GM23338 (cell line): ENCODE measurements around the gene RAD51B. TPM values are rescaled to one million over a fixed set of nuclear protein-coding genes. Genes with fewer than 3 reads are reported as not detected.

ENCODE experiments used
- ATAC-seq: fragments of 200-7000 bp; cut with Tn5 transposase; 3 replicates; pipeline ENCODE4 v1.9.1; 2020
- DNase-seq: peaks from one replicate; pipeline ENCODE4 v3.0.0-alpha.2; 2015; ENCODE audit warnings: low spot score
- H2AFZ ChIP-seq: fragments of 200-600 bp; sonication (generic); 2 replicates; pipeline ENCODE4 v1.8.0; 2016; ENCODE audit warnings: antibody characterized with exemption, mild to moderate bottlenecking, moderate library complexity
- H3F3A ChIP-seq: fragments of 200-600 bp; sonication (generic); replicated peaks from 2 replicates; pipeline ENCODE4 v1.8.0; 2017; ENCODE audit warnings: antibody characterized with exemption, mixed run types, low read depth
- H3K27ac ChIP-seq: fragments of 200-600 bp; sonication (generic); 2 replicates; pipeline ENCODE4 v1.6.1; 2016; ENCODE audit warnings: low read depth
- H3K27me3 ChIP-seq: fragments of 200-600 bp; sonication (generic); 2 replicates; pipeline ENCODE4 v1.8.0; 2016; ENCODE audit warnings: mild to moderate bottlenecking, mixed run types, moderate library complexity; ENCODE audit not compliant: insufficient read depth
- H3K36me3 ChIP-seq: fragments of 200-600 bp; sonication (generic); 2 replicates; pipeline ENCODE4 v1.8.0; 2016; ENCODE audit warnings: mild to moderate bottlenecking; ENCODE audit not compliant: insufficient read depth
- H3K4me1 ChIP-seq: fragments of 200-600 bp; sonication (generic); 2 replicates; pipeline ENCODE4 v1.8.0; 2016; ENCODE audit warnings: mild to moderate bottlenecking, moderate library complexity; ENCODE audit not compliant: insufficient read depth
- H3K4me2 ChIP-seq: fragments of 200-600 bp; sonication (generic); 2 replicates; pipeline ENCODE4 v1.7.1; 2017; ENCODE audit warnings: mixed run types
- H3K4me3 ChIP-seq: fragments of 200-600 bp; sonication (generic); 2 replicates; pipeline ENCODE4 v1.6.1; 2016; ENCODE audit warnings: mixed run types
- H3K79me2 ChIP-seq: fragments of 200-600 bp; sonication (generic); replicated peaks from 2 replicates; pipeline ENCODE4 v1.8.0; 2017; ENCODE audit warnings: mild to moderate bottlenecking; ENCODE audit not compliant: insufficient read depth
- H3K9me2 ChIP-seq: fragments of 200-600 bp; sonication (generic); 2 replicates; pipeline ENCODE4 v1.8.0; 2017; ENCODE audit not compliant: insufficient read depth
- H4K20me1 ChIP-seq: fragments of 200-600 bp; sonication (generic); replicated peaks from 2 replicates; pipeline ENCODE4 v1.8.0; 2017; ENCODE audit warnings: mild to moderate bottlenecking; ENCODE audit not compliant: insufficient read depth
- H3K27ac Mint-ChIP-seq: 2 replicates; pipeline ENCODE4 v1.8.0; 2020; ENCODE audit warnings: inconsistent platforms, mild to moderate bottlenecking, moderate library complexity, mixed read lengths
- H3K27me3 Mint-ChIP-seq: 3 replicates; pipeline ENCODE4 v1.8.0; 2022; ENCODE audit warnings: low read depth, mild to moderate bottlenecking, moderate library complexity, mixed read lengths, inconsistent platforms; ENCODE audit not compliant: insufficient read depth, poor library complexity
- H3K36me3 Mint-ChIP-seq: 3 replicates; pipeline ENCODE4 v1.8.0; 2021; ENCODE audit warnings: low read depth, mild to moderate bottlenecking, inconsistent platforms, moderate library complexity, mixed read lengths
- H3K4me1 Mint-ChIP-seq: 3 replicates; pipeline ENCODE4 v1.8.0; 2020; ENCODE audit warnings: mild to moderate bottlenecking, inconsistent platforms, mixed read lengths
- H3K4me3 Mint-ChIP-seq: 3 replicates; pipeline ENCODE4 v1.8.0; 2021; ENCODE audit warnings: moderate library complexity, mild to moderate bottlenecking, inconsistent platforms, mixed read lengths
- H3K9me3 Mint-ChIP-seq: 3 replicates; pipeline ENCODE4 v1.8.0; 2020; ENCODE audit warnings: moderate library complexity, mild to moderate bottlenecking, inconsistent platforms, mixed read lengths
- CREB1 ChIP-seq: fragments of 250-450 bp; sonication (Bioruptor Pico); IDR thresholded peaks from 2 replicates; pipeline ENCODE4 v1.5.0; 2020; ENCODE audit warnings: low read depth, mild to moderate bottlenecking, moderate library complexity
- ETS1 ChIP-seq: IDR thresholded peaks from 2 replicates; pipeline ENCODE4 v1.6.1; 2016; ENCODE audit warnings: antibody characterized with exemption
- EZH2 ChIP-seq: fragments of 200-600 bp; sonication (generic); IDR thresholded peaks from one replicate; pipeline ENCODE4 v1.8.0; 2017; ENCODE audit warnings: antibody characterized with exemption, mild to moderate bottlenecking, low read depth; ENCODE audit not compliant: unreplicated experiment
- POLR2AphosphoS5 ChIP-seq: IDR thresholded peaks from 2 replicates; pipeline ENCODE4 v1.6.1; 2016; ENCODE audit warnings: antibody characterized with exemption, low read depth
- STAT1 ChIP-seq: IDR thresholded peaks from one replicate; pipeline ENCODE4 v1.6.1; 2016; ENCODE audit warnings: antibody characterized with exemption; ENCODE audit not compliant: unreplicated experiment
- ZNF114 ChIP-seq: fragments of 250-450 bp; sonication (Bioruptor Pico); IDR thresholded peaks from 2 replicates; pipeline ENCODE4 v1.5.0; 2020; ENCODE audit warnings: mild to moderate bottlenecking, moderate library complexity
- ZNF462 ChIP-seq: fragments of 250-450 bp; sonication (Bioruptor Pico); IDR thresholded peaks from 2 replicates; pipeline ENCODE4 v1.5.0; 2020; ENCODE audit warnings: mild to moderate bottlenecking, moderate library complexity
- polyA plus RNA-seq: library from polyadenylated mRNA; unstranded; fragments of >200 nt; fragmentation: Nextera tagmentation; extraction: Ambion mirVana; gene quantifications from 2 replicates; pipeline ENCODE4 v1.2.1, GENCODE V29; 2016
- total RNA-seq: library from RNA; depleted of rRNA; stranded (reverse); fragments of >200 nt; shearing (Covaris generic); gene quantifications from 2 replicates; pipeline ENCODE4 v1.2.3, GENCODE V29; 2014

Gene RAD51B
- total and polyA plus RNA-seq, 2 experiments from 2014 or later, result 15.7 to 29.1 TPM

GRCh38 chr14:68666899-68667298, 847.3 kb downstream of the RAD51B start (continued):
- TF ChIP-seq ETS1 (no peak), POLR2AphosphoS5 (no peak), CREB1 (CRISPR knock-in tag) (no peak), ZNF462 (CRISPR knock-in tag) (no peak)

- DNase-seq (no peak), ATAC-seq (no peak)
- no peak overlapping the region for H3K4me2 ChIP-seq
- H3K4me1 Mint-ChIP-seq, result peaks cover 11% of the 10 kb centered on the region
- H3K27ac ChIP-seq, result no peak overlapping the region
- no peaks in the 10 kb centered on the region for H3K27me3 ChIP-seq
- H3K36me3 ChIP-seq, result no peaks in the 10 kb centered on the region
- H3K9me2 ChIP-seq, result peaks cover 11% of the 10 kb centered on the region; the same call in 1 of the 2 replicates
- H3K4me3 ChIP-seq, result no peak overlapping the region
- no peaks in the 10 kb centered on the region for H3K9me3 Mint-ChIP-seq
- no peak overlapping the region for H3K27ac Mint-ChIP-seq
- peaks cover 2% of the 10 kb centered on the region for H3K27me3 Mint-ChIP-seq
- no peak overlapping the region for H2AFZ ChIP-seq
- H3K36me3 Mint-ChIP-seq, result no peaks in the 10 kb centered on the region
- H3F3A ChIP-seq, result no peaks in the 10 kb centered on the region
- no peaks in the 10 kb centered on the region for H4K20me1 ChIP-seq
- no peak overlapping the region for H3K4me3 Mint-ChIP-seq
- H3K4me1 ChIP-seq, result no peaks in the 10 kb centered on the region
- no peaks in the 10 kb centered on the region for H3K79me2 ChIP-seq
- no peak for TF ChIP-seq STAT1
- no peak for TF ChIP-seq EZH2
- no peak for TF ChIP-seq ZNF114 (CRISPR knock-in tag)
- no peak for TF ChIP-seq ETS1
- TF ChIP-seq POLR2AphosphoS5, result no peak
These were observed 847.8 kb downstream of the RAD51B start for GRCh38 chr14:68667313-68667791.
